ENCODE data around the gene RIGI. TPM values are rescaled to one million over a fixed set of nuclear protein-coding genes. Genes with fewer than 3 reads are reported as not detected.

Gene RIGI
- total and polyA plus RNA-seq, 2 of the 13 experiments (the other 11 are each of a cell fraction or from before 2014, with no cell fraction given) = 3.0 to 8.2 TPM

DNA sequence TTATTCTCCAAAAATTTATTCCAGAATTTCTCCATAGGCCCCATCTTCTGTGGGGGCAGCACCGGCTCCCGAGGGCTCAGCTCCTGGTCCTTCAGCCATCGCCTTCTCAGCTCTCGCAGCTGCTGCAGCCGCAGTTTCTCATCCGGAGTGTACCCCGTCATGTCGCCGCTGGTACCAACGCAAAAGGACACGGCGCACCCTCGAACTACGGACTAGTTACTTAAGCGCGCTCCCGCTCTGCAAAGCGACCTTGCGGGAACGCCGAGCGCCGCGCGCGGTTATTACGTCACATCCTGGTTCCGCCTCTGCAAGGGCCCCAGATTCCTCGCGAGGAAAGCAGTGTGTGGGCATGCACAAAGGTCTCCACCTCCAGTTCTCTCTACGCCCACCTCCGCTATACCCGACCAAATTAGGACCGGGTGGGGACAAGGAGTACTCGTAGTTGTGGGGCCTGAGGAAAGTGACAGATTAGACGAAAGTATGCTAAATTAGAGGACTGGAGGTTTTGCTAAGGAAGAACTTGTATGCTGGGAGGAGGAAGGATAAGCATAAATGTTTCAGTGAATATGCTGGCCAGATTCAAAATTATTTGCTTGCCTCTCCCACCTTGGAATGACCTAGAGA is 47.0 kb upstream of the RIGI start, which contains the start of gene NDUFB6 (continued):
- TF ChIP-seq HOMEZ (CRISPR knock-in tag; IDR thresholded peaks at IDR 0.05; ENCODE audit: low read depth) = peak; percentile 52; the same call in 1 of the 2 replicates
- no peak for TF ChIP-seq GTF3A (CRISPR knock-in tag; conservative IDR thresholded peaks at IDR 0.05)
- TF ChIP-seq ATF4 (CRISPR knock-in tag; IDR thresholded peaks at IDR 0.05) = peak in 1 of 2 experiments; percentile 51; a peak in 2 of 4 replicates
- TF ChIP-seq RAD21 (CRISPR knock-in tag; IDR thresholded peaks at IDR 0.05) = 0 out of 2 replicates have a peak, but pooled peaks have one; percentile 21
- TF ChIP-seq SALL1 (CRISPR knock-in tag; IDR thresholded peaks at IDR 0.05) = peak; percentile 83
- TF ChIP-seq ZSCAN25 (CRISPR knock-in tag; IDR thresholded peaks at IDR 0.05) = peak; percentile 44; the same call in 1 of the 2 replicates
- TF ChIP-seq CSRNP2 (CRISPR knock-in tag; conservative IDR thresholded peaks at IDR 0.05; ENCODE audit: low read depth) = 0 out of 2 replicates have a peak, but pooled peaks have one; percentile 38
- TF ChIP-seq ZNF318 (CRISPR knock-in tag; IDR thresholded peaks at IDR 0.05) = no peak; the same call in 1 of the 2 replicates
- TF ChIP-seq FOXC1 (CRISPR knock-in tag; IDR thresholded peaks at IDR 0.05; ENCODE audit: borderline replicate concordance) = 0 out of 2 replicates have a peak, but pooled peaks have one; percentile 28
- TF ChIP-seq ZNF788 (CRISPR knock-in tag; IDR thresholded peaks at IDR 0.05; ENCODE audit: borderline replicate concordance) = peak; percentile 93
- peak; percentile 72 for TF ChIP-seq ATF7 (IDR thresholded peaks at IDR 0.05)
- TF ChIP-seq ATF7 (CRISPR knock-in tag; IDR thresholded peaks at IDR 0.05) = peak; percentile 81
- no peak for TF ChIP-seq PLRG1 (conservative IDR thresholded peaks at IDR 0.05)
- TF ChIP-seq PHF21A (CRISPR knock-in tag; IDR thresholded peaks at IDR 0.05) = peak; percentile 60; the same call in 1 of the 2 replicates
- peak; percentile 98 for TF ChIP-seq ATF1 (CRISPR knock-in tag; IDR thresholded peaks at IDR 0.05)

Data from HepG2 (cell line).